Fibroblast of mammary gland (primary cell): ENCODE measurements around the gene TBX10.

Experiments used
- DNase-seq: peaks from one replicate; pipeline ENCODE4 v3.0.0-alpha.2; 2010; ENCODE audit warnings: low read depth
- H3K4me3 ChIP-seq: 2 replicates; pipeline ENCODE4 v1.5.1; 2011; ENCODE audit warnings: low read depth, mild to moderate bottlenecking, low read length, moderate library complexity; ENCODE audit not compliant: control insufficient read depth
- TF ChIP-seq, protein P1 (sequence below): conservative IDR thresholded peaks from 2 replicates; pipeline ENCODE4 v1.5.1; 2011; ENCODE audit warnings: low read depth, low read length, inconsistent platforms; ENCODE audit not compliant: control insufficient read depth, insufficient read depth

Gene TBX10

DNA sequence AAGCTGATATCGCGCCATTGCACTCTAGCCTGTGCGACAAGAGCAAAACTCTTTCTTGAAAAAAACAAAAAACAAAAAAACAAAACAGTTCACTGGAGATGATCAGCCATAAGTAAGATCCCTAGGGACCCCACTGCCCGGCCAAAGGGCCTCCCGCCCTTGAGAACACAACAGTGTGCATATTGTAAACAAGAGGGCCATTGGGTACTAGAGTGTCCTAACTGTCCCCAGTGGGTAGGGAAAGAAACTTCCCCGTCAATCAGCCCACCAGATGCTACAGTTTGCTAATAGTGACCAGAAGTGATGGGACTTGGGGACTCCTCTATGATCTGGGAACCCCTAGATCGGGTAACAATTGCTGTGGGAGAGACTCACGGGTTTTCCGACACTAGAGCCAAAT lies 14.7 kb upstream of the TBX10 start:
- TF ChIP-seq, protein P1, sequence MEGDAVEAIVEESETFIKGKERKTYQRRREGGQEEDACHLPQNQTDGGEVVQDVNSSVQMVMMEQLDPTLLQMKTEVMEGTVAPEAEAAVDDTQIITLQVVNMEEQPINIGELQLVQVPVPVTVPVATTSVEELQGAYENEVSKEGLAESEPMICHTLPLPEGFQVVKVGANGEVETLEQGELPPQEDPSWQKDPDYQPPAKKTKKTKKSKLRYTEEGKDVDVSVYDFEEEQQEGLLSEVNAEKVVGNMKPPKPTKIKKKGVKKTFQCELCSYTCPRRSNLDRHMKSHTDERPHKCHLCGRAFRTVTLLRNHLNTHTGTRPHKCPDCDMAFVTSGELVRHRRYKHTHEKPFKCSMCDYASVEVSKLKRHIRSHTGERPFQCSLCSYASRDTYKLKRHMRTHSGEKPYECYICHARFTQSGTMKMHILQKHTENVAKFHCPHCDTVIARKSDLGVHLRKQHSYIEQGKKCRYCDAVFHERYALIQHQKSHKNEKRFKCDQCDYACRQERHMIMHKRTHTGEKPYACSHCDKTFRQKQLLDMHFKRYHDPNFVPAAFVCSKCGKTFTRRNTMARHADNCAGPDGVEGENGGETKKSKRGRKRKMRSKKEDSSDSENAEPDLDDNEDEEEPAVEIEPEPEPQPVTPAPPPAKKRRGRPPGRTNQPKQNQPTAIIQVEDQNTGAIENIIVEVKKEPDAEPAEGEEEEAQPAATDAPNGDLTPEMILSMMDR: no peak
- H3K4me3 ChIP-seq: no peak overlapping the region
- DNase-seq: no peak

DNA sequence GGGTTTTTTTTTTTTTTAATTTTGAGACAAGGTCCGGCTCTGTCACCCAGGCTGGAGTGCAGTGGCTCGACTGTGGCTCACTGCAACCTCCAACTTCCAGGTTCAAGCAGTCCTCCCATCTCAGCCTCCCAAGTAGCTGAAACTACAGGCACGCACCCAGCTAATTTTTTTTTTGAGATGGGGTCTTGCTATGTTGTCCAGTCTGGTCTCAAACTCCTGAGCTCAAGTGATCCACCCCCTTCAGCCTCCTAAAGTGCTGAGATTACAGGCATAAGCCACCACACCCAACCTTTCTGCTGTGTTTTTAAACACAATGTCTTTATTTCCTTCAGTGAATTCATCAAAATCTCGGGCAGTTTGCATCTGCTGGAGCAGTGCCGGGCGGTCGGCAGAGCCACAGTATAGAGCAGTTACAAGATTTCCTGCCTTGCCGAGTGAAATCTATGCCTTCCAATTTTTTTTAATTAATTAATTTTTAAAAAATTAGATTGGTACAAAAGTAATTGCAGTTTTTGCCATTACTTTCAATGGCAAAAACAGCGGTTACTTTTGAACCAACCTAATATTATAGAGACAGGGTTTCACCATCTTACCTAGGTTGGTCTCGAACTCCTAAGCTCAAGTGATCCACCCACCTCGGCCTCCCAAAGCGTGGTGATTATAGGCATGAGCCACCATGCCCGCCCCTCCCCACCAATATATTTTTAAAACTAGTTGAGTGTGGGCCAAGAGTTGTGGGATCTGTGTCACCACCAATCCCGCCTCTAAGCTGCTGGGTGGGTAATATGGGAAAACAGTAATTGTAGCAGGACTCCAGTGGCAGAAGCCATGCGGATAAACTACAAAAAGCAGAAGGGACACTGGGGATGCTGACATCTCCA lies 13.6 kb upstream of the TBX10 start:
- TF ChIP-seq, protein P1: no peak
- no peak overlapping the region for H3K4me3 ChIP-seq
- no peak for DNase-seq

DNA sequence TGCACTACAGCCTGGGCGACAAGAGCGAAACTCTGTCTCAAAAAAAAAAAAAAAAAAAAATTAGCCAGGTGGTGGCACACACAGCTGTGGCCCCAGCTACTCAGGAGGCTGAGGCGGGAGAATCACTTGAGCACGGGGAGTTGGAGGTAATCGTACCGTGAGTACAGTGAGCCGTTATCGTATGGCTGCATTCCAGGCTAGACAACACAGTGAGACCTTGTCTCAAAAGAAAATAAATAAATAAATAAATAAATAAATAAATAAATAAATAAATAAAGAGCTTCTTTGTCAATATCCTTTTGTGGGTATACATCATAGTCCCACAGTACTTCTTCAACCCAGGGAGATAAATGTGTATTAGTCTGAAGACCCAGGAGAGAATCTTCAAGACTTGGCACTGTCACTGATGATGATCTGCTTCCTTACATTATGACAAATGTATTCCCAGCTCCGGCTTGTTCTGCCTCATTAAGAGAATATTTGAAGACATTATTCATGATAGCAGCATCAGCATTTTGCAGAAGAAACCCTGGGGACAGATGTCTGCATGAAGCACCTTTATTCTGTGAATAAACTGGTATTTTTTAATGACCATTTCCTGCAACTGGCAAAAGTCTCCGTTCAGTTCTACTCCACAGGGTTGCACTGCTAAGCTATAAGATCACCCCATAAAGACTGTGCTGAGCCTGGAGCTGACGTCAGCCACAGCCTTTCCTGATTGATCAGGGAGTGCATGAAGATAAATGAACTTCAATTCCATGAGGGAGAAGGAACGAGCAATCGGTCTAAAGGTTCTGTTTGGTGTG lies 12.6 kb upstream of the TBX10 start:
- no peak overlapping the region for H3K4me3 ChIP-seq
- TF ChIP-seq, protein P1: no peak
- DNase-seq: no peak

DNA sequence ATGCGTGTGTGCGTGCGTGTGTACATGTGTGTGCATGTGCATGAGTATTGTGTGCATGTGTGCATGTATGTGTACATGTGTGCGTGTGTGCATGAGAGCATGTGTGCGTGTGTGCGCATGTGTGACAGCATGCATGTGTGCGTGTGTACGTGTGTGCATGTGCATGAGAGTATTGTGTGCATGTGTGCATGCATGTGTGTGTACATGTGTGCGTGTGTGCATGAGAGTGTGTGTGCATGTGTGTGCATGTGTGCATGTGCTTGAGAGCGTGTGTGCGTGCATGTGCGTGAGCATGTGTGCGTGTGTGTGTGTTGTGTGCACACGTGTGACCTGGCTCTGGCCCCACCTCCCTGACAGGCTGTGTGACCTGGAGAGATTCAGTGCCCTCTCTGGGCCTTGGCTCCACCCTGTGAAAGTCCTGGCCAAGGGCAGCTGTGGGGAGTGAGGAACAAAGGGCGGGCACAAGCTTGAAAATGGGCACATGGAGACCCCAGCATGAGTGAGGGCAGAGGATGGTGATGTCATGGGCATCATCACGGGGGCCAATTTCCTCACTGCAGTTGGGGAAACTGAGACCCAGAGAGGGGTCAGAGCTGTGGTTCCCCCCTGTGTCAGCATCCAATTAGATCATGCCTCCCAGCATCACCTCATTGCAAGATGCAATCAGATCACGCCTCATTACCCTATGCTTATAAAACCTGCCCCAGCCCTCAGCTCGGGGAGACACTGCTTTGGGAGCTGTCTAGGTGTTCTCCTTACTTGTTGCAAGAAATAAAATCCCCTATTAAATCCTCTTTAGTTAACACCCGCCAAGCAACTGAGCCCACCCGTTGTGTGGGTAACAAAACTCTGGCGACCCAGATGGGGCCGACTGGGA lies 10.3 kb upstream of the TBX10 start:
- no peak overlapping the region for H3K4me3 ChIP-seq
- TF ChIP-seq, protein P1: no peak
- no peak for DNase-seq

DNA sequence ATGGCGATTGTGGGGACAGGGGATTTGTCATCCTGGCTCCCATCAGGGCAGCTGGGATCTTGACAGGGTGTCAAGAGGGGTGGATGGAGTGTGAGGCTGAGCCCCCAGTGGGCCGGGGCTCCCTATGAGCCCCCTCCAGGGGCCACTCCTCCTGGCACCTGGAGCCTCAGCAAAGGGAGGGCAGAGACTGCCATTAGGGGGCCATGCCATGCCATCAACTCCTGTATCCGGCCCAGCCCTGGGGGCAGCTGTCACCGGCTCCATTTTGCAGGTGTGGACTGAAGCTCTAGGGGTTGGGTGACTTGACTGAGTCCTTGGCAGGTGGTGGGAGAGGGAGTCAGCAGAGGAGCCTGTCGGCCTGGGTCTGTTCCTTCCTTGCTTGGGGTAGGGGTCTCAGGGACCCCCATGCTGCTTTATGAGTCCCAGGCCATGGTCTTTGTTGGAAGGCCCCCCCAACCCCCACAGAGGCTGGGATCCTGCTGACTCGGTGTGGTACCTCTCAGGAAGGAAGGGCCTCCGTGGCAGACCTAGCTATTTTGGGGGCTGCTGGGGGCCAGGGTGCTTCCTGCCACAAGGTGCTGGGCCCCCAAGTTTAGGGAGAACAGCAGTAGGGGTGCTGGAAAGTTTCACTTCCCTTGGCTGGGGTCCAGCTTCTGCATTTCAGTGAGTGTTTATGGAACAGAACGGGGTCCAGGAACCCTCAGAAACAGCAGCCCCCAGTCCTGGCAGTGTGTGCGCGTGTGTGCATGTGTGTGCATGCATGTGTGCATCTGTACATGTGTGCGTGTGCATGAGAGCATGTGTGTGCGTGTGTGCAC lies 9.4 kb upstream of the TBX10 start:
- no peak overlapping the region for H3K4me3 ChIP-seq
- DNase-seq: no peak
- TF ChIP-seq, protein P1: no peak
